ENCODE measurements around the gene ZWILCH. TPM values are rescaled to one million over a fixed set of nuclear protein-coding genes. Genes with fewer than 3 reads are reported as not detected.
A peak's percentile ranks its signal among the peaks of the same experiment; 100 is the strongest.

Gene ZWILCH
- total and polyA plus RNA-seq, 4 donors, result 3.2 to 9.9 (median 6.1) TPM

DNA sequence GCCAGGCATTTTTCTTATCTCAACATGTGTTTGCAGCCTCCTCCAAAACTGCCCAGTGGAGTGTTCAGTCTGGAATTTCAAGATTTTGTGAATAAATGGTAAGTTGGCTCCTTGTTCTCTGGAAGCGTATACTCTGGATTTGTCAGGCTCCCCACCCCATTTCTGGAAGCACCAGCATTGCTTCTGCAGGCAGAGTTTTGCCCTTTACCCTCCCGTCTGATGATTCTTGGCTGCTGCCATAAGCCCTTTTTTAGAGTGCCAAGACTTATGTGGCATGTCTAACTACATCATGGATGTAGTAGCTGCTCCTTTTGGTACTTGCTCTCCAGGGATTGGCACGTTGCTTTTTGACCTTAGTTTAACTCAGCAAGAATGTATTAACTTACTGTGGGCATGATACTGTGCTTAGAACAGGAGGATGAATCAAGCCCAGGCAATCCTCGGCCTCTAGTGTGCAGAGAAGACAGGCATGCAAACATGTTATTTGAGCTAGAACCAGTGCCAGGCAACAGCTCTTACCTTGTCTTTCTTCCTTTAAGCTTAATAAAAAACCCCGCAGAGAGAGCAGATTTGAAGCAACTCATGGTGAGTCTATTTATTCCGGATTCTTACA lies 15.8 kb upstream of the ZWILCH start:
- 78 to 82% methylated on average over 6 of the region's 6 CpGs for WGBS, 2 donors
- no peak overlapping the region for H3K9ac ChIP-seq (ENCODE audit: insufficient read depth in 1 of 2, low read length in 2 of 2)
- H3K27ac ChIP-seq (ENCODE audit: low read depth in 1 of 2, low read length in 1 of 2), result no peak overlapping the region
- H3K36me3 ChIP-seq (ENCODE audit: control insufficient read depth in 4 of 4, insufficient read depth in 4 of 4, low read length in 4 of 4), result peaks cover 20 to 37% (median 31%) of the 10 kb centered on the region in 4 donors
- ATAC-seq (ENCODE audit: insufficient read depth, low FRiP score) (peak; percentile 19), DNase-seq (peak in 1 of 3 donors; percentile 11)
- H3K9me3 ChIP-seq (ENCODE audit: control insufficient read depth in 4 of 4, insufficient read depth in 3 of 4, low read length in 3 of 4), result no peaks in the 10 kb centered on the region
- no peak overlapping the region for H3K4me3 ChIP-seq
- TF ChIP-seq, protein P1, sequence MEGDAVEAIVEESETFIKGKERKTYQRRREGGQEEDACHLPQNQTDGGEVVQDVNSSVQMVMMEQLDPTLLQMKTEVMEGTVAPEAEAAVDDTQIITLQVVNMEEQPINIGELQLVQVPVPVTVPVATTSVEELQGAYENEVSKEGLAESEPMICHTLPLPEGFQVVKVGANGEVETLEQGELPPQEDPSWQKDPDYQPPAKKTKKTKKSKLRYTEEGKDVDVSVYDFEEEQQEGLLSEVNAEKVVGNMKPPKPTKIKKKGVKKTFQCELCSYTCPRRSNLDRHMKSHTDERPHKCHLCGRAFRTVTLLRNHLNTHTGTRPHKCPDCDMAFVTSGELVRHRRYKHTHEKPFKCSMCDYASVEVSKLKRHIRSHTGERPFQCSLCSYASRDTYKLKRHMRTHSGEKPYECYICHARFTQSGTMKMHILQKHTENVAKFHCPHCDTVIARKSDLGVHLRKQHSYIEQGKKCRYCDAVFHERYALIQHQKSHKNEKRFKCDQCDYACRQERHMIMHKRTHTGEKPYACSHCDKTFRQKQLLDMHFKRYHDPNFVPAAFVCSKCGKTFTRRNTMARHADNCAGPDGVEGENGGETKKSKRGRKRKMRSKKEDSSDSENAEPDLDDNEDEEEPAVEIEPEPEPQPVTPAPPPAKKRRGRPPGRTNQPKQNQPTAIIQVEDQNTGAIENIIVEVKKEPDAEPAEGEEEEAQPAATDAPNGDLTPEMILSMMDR (IDR thresholded peaks at IDR 0.05; ENCODE audit: control extremely low read depth, extremely low read depth), result no peak
- H3K4me1 ChIP-seq (ENCODE audit: control insufficient read depth in 5 of 5, insufficient read depth in 5 of 5, low read length in 5 of 5), result peaks cover 0 to 5% (median 0%) of the 10 kb centered on the region in 5 donors
- H3K27me3 ChIP-seq (ENCODE audit: control insufficient read depth in 3 of 3, insufficient read depth in 3 of 3, low read length in 2 of 3), result no peaks in the 10 kb centered on the region

DNA sequence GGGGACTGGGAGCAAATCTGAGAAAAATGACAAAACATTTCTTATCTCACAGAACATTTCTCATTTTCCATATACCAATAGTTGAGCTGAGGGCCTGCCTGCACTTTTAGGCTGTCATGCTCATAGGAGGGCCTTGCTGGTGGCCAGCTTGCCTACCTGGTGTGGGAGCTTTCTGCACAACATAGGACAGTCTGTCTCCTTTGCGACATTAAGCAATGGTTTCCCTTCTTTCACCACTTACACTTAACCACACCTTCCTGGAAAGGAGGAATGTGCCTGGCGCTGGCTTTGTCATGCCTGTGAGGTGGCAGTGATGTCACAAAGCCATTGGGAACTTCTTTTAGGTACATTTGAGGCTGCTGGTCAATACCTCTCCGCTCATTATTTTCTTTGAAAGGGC lies 13.3 kb upstream of the ZWILCH start:
- no peak for DNase-seq
- ATAC-seq (ENCODE audit: insufficient read depth, low FRiP score), result no peak
- no peaks in the 10 kb centered on the region for H3K9me3 ChIP-seq (ENCODE audit: control insufficient read depth in 4 of 4, insufficient read depth in 3 of 4, low read length in 3 of 4)
- no peaks in the 10 kb centered on the region for H3K27me3 ChIP-seq (ENCODE audit: control insufficient read depth in 3 of 3, insufficient read depth in 3 of 3, low read length in 2 of 3)
- 68 to 92% methylated on average over 3 of the region's 3 CpGs for WGBS, 2 donors
- H3K9ac ChIP-seq (ENCODE audit: insufficient read depth in 1 of 2, low read length in 2 of 2), result no peak overlapping the region
- H3K27ac ChIP-seq (ENCODE audit: low read depth in 1 of 2, low read length in 1 of 2), result peak overlapping the region in 1 of 2 donors; percentile 52
- TF ChIP-seq, protein P1 (IDR thresholded peaks at IDR 0.05; ENCODE audit: control extremely low read depth, extremely low read depth), result no peak
- H3K36me3 ChIP-seq (ENCODE audit: control insufficient read depth in 4 of 4, insufficient read depth in 4 of 4, low read length in 4 of 4), result peaks cover 13 to 37% (median 29%) of the 10 kb centered on the region in 4 donors
- no peak overlapping the region for H3K4me3 ChIP-seq
- H3K4me1 ChIP-seq (ENCODE audit: control insufficient read depth in 5 of 5, insufficient read depth in 5 of 5, low read length in 5 of 5), result peaks cover 0 to 5% (median 2%) of the 10 kb centered on the region in 5 donors

DNA sequence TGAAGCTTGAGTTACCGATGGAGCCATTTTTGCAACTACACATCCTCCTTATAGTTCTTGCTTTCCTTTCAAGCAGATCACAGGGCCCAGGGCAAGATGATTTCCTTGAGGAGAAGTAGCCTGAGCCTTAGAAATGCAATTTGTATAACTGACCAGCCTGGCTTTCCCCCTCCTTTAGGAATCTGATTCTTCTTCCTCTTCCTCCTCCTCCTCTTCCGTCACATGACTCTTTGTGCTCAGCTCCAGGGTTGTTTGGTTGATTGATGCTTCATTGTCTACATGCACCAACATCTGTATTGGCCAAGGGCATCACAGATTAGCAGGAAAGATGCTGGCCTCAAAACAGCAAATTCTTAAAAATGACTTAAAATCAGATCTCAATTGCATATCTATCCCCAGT lies 10.9 kb upstream of the ZWILCH start:
- Histone ChIP-seq H3K36me3 (ENCODE audit: control insufficient read depth in 4 of 4, insufficient read depth in 4 of 4, low read length in 4 of 4) (peaks cover 18 to 35% (median 29%) of the 10 kb centered on the region in 4 donors), H3K9ac (ENCODE audit: insufficient read depth in 1 of 2, low read length in 2 of 2) (no peak overlapping the region), H3K27me3 (ENCODE audit: control insufficient read depth in 3 of 3, insufficient read depth in 3 of 3, low read length in 2 of 3) (no peaks in the 10 kb centered on the region), H3K4me1 (ENCODE audit: control insufficient read depth in 5 of 5, insufficient read depth in 5 of 5, low read length in 5 of 5) (peaks cover 0 to 16% (median 0%) of the 10 kb centered on the region in 5 donors), H3K27ac (ENCODE audit: low read depth in 1 of 2, low read length in 1 of 2) (no peak overlapping the region), H3K4me3 (no peak overlapping the region), H3K9me3 (ENCODE audit: control insufficient read depth in 4 of 4, insufficient read depth in 3 of 4, low read length in 3 of 4) (no peaks in the 10 kb centered on the region)
- TF ChIP-seq, protein P1 (IDR thresholded peaks at IDR 0.05; ENCODE audit: control extremely low read depth, extremely low read depth), result no peak
- WGBS, 2 donors, result 30 to 65% methylated on average over 2 of the region's 2 CpGs
- ATAC-seq (ENCODE audit: insufficient read depth, low FRiP score) (no peak), DNase-seq (no peak)
